HG03039 (cell line): ENCODE data around the gene YTHDF1.

ENCODE experiments used
- ATAC-seq: cut with Tn5 transposase; IDR thresholded peaks from one replicate; pipeline ENCODE4 v1.9.1; 2021; ENCODE audit warnings: mild to moderate bottlenecking, moderate library complexity; ENCODE audit not compliant: unreplicated experiment

YTHDF1 gene

GRCh38 chr20:63186528-63187316 is 29.2 kb downstream of the YTHDF1 start:
- ATAC-seq = no peak

DNA sequence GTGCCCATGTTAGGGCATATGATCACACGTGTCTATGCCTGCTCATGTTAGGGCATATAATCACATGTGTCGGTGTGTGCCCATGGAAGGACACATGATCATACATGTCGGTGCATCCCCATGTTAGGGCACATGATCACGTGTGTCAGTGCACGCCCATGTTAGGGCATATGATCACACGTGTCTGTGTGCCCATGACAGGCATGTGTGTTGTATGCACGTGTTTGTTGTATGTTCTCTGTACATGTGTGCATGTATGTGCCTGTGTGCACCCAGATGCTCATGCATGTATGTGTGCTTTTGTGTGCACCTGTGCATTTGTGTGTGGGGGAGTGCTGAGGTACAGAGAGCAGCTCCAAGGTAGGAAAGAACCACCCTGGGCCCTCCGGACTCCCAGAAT is 29.8 kb downstream of the YTHDF1 start:
- ATAC-seq = no peak

DNA sequence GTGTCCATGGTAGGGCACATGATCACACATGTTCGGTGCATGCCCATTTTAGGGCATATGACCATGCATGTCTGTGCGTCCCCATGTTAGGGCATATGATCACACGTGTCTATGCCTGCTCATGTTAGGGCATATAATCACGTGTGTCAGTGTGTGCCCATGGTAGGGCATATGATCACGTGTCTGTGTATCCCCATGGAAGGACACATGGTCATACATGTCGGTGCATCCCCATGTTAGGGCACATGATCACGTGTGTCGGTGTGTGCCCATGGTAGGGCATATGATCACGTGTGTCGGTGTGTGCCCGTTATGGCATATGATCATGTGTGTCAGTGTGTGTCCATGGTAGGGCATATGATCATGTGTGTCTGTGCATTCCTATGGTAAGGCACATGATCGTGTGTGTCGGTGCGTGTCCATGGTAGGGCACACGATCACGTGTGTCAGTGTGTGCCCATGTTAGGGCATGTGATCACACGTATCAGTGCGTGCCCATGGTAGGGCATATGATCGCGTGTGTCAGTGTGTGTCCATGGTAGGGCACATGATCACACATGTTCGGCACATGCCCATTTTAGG is 30.6 kb downstream of the YTHDF1 start:
- no peak for ATAC-seq

DNA sequence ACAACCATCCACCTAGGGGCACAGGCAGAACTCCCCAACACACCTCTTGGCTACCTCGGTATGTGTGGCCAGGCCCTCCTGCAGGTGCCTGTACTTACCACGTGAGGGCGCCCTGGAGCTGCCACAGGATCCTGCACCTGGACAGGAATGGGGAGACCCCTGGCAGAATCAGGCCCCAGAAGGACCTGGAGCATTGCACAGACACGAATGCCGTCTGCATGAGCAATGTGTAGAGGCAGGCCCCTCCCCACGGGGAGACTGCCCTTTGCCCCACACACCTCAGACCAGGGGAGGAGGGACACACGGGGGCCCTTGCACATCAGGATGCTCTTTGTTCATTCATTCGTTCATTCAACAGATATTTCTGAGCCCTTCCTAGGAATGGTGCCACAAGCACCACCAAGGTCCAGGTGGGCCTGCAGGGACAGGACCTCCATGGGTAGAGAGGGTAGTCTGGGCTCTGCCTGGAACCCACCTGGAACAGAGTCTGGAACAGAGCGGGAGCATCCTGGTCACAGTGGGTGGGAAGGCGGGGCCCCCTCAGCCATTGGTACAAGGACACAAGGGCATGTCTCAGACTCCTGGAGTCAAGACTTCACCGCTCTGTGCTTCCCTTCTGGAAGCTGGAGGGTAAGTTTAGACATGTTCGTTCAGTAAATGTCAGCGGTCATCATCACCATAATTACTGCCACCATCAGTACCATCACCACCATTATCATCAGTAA is 32.3 kb downstream of the YTHDF1 start:
- ATAC-seq = no peak

DNA sequence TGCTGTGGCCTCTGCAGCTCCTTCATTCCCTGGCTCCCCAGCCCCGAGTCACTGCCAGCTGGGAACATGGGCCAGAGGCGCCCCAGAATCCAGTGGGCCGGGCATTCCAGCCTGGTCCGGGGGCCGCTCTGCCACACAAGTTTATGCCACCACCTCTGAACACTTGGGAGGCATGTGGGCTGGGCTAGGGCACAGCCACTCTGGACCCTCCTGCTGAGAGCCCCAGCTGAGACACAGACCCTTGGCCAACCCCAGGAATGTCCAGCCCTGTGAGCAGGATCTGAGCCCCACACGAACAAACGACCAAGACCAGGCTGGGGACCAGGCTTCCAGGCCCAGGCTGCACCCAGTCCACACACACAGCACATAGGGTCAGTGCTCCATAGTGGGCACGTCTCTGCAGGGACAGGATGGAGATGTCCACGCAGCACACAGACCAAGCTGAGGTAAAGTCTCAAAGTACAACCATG is 33.0 kb downstream of the YTHDF1 start:
- ATAC-seq = no peak

DNA sequence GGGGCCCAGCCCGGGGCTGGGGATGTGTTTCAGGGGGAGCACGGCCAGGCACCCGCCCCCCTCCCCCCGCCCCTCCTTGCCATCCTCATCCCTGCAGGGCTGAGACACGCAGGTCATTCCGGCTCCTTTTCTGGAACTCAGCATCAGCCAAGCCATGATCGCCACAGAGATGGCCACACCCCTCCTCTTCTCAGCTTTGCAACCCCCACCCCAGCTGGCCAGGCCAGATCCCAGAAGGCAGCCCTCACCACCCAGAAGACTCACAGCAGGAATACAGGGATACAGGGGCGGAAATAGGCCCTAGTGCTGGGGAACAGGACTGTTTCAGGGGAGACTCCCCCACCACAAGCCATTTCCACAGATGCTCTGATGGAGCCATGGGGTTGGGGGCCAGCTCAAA is 33.5 kb downstream of the YTHDF1 start:
- ATAC-seq = no peak

DNA sequence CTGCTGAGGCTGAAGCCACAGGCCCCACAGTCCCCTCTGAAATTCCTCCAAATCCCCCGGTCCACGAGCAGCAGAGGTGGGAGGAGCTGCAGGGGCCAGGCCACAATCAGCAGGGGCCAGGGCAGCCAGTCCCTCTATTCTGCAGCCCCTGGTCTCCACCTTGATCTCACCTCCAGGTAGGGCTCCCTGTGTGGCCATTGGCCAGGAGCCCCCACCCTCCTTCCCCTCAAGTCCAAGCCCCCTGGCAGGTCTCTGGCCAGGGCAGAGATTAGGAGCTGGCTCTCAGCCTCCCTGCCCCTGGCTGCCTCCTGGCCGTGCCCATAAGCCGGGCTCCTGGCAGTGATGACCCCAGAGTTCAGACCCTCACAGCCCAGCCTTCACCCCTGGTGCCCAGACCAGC is 34.7 kb downstream of the YTHDF1 start:
- no peak for ATAC-seq

DNA sequence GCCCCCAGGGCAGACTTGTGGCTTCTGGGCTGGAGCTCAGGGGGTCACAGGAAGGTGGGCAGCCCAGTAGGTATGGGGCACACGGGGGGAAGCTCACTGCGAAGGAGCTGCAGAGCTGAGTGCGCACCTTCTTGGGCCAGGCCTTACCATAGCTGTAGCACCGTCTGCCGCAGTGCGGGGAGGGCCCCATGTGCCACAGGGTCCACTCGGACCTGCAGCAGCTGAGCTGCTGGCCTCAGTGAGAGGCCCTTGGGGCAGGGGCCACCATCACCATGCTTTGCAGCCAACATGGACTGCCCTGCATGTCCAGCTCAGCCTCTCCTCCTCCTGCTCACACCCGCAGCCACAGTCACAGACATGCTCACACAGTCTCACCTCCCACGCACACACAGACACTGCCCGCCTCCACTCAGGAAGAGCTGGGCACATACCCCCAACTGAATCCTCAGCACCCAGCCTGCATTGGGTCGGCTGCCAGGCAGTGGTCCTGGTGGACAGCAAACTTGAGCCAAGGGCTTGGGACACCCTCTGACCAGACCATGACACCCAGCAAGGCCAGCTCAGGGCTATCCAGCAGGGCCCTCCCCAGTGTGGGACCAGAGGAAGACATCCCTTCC is 35.3 kb downstream of the YTHDF1 start:
- no peak for ATAC-seq

DNA sequence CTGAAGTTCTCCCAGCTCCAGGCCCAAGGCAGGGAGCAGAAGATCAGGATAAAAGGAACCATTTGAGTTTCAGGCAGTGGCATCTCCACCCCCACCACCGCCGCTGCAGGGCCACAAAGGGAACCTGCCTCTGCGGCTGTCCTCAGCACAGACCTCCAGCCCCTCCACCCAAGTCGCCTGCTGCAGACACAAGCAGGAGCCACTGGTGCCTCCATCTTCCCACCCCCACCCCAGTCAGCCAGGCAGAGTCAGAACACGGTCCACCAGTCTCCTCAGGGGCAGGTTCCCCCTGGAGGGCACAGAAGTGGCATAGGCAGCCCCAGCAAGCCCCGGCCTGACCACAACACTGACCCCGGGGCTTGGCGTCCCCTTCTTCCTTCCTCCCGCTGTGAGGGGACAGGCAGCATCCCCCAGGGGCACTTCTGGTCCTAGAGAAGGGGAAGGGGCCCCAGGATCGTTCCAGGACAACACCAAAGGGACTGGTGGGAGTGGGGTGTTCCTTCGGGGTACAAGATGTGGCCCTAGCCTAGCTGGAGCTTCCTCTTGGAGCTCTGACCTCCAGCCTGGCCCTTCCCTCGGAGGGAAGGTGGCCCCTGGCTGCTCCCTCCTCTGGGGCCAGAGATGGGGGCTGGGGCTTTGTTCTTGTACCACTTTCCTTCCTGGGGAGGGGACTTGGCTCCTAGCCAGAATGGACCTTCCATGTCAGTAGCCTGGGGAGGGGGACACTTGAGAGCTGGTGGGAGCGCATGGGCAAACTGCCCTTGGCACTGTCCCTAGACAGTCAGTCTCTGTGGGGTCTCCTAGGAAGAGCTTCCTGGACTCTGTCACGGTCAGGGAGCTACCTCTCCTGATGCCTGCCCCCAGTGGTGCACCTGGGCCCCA is 36.0 kb downstream of the YTHDF1 start:
- no peak for ATAC-seq

DNA sequence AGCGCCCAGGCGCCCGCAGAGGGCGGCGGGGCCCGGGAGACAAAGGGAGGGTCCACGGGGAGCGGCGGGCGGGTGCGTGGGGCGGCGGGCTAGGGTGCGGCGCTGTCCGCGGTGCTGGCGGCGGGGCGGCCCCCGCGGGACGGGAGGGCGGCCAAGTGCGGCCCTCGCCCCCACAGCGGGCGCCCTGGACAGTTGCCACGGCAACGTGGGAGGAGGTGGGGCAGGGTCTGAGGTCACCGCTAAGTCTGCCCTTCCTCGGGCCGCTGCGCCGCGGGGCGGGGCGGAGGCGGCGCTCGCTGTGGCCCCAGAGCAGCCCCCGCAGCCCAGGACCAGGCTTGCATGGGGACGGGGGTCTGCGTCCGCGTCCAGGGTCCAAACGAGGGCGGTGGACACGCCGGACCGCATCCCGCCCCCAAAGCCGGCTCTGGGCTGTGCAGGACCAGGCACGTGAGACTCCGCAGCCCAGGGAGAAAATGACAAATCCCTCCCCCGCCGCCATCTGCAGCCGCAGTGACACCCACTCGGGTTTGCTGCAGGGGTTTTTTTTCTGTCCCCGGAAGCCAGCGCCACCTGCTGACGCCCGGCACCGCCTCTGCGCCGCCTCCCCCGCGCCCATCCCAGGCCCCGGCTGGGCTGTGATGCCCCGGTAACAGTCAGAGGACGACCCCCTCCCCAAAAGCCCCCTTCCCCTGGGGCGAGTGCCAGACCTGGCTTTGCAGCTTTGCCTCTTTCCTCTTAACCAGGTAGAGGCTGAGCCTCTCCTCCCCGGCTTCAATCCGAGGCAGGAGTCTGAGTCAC is 36.8 kb downstream of the YTHDF1 start:
- ATAC-seq = no peak

DNA sequence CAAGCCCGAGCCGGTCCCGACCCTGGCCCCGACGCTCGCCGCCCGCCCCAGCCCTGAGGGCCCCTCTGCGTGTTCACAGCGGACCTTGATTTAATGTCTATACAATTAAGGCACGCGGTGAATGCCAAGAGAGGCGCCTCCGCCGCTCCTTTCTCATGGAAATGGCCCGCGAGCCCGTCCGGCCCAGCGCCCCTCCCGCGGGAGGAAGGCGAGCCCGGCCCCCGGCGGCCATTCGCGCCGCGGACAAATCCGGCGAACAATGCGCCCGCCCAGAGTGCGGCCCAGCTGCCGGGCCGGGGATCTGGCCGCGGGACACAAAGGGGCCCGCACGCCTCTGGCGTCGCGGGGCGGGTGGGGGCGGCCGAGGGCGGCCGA is 37.5 kb downstream of the YTHDF1 start:
- ATAC-seq = no peak

DNA sequence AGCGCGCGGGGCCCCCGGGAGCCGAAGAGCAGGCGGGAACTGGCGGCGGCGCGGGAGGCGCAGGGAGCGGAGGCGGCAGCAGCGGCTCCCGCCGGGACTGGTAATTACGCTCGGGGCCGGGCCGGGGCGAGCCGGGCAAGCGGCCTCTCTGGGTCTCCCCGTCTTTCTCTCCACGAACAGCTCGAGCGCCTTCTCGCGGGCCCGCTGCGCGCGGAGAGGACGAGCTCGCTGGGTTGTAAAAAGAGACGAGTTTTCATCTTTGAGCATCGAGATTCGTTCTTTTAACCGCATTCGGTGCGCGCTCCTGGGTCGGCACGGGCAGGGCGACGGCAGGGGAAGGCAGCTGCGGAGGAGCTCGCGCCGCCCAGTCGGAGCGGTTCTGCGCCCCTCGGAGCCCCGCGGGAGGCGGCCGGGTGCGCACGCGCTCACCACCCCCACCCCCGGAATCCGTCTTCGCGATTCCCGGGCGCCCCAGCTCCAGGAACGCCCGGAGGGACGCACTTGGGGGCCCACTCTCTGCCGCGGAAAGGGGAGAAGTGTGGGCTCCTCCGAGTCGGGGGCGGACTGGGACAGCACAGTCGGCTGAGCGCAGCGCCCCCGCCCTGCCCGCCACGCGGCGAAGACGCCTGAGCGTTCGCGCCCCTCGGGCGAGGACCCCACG is 38.0 kb downstream of the YTHDF1 start:
- ATAC-seq = no peak

GRCh38 chr20:63177134-63177784 is 38.7 kb downstream of the YTHDF1 start:
- no peak for ATAC-seq

- ATAC-seq = no peak
These were observed 39.4 kb downstream of the YTHDF1 start for GRCh38 chr20:63176427-63177133.

- ATAC-seq = no peak
These were observed 39.9 kb downstream of the YTHDF1 start for GRCh38 chr20:63176034-63176426.

DNA sequence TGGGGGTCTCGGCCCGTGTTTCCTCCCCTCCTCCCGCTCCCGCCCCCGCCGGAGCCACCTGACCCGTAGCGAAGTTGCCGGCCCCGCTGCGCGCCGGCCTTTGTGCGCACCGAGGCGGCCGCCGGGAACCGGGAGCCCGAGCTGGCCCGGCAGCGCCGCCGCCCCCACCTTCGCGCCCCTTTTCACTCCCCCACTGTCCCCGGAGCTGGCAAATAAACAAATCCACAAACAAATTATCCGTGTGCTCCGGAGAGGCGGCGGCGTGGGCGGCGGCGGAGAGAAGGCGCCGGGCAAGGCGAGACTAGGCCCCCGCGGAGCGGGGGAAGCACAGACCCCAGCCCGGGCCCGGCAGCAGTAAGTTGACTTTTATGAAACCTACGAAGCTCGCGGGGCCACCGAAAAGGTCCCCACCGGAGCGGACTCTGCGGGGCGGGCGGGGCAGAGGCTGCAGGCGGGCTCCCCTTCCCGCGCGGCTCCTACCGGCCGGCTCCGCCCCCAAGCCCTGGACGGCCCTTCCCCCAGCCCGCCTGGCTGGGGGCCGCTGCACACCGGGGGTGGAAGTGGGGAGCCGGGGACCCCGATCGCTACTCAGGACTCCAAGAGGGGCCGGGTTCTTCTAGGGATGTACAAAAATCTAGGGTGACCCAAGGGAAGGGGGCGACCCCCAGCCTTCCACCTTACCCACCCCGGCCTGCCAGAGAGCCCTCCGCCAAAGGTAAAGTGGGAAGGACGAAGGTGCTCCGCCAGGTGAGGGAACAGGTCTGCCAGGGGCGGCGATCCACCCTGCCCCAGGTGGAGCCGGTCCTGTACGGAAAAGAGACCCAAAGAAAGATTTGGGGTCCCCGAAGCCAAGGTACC is 40.7 kb downstream of the YTHDF1 start:
- ATAC-seq = no peak

GRCh38 chr20:63174309-63175037 is 41.5 kb downstream of the YTHDF1 start:
- ATAC-seq = no peak
